Aorta (tissue), 5 donors: ENCODE results near the gene LRRC4C. TPM values are rescaled to one million over a fixed set of nuclear protein-coding genes. Genes with fewer than 3 reads are reported as not detected.
"Not testable (repeated sequence)": the region's sequence is repeated elsewhere in the genome, so short reads cannot be mapped to it uniquely, and the experiment has no call there.

Experiments
- ATAC-seq: fragments of 200-7000 bp; cut with Tn5 transposase; one replicate; pipeline ENCODE4 v1.9.1; 2022; ENCODE audit warnings: moderate library complexity; ENCODE audit not compliant: low FRiP score
- DNase-seq, 2 donors: peaks; one replicate each; pipeline ENCODE4 v3.0.0-alpha.2; 2020
- H3K27ac ChIP-seq, 2 donors: one replicate each; pipeline ENCODE4 v1.5.1; 2013; ENCODE audit warnings: low read length in 2 of 2, mild to moderate bottlenecking in 2 of 2, moderate library complexity in 2 of 2, control low read depth in 1 of 2, inconsistent platforms in 1 of 2, low read depth in 1 of 2
- H3K27me3 ChIP-seq, 2 donors: one replicate each; pipeline ENCODE4 v1.6.1; 2013; ENCODE audit warnings: control low read depth in 1 of 2, low read length in 1 of 2, mild to moderate bottlenecking in 1 of 2, moderate library complexity in 1 of 2; ENCODE audit not compliant: insufficient read depth in 2 of 2, control insufficient read depth in 1 of 2
- H3K36me3 ChIP-seq, 2 donors: one replicate each; pipeline ENCODE4 v1.6.1; 2013; ENCODE audit warnings: control low read depth in 1 of 2, low read length in 1 of 2, mild to moderate bottlenecking in 1 of 2; ENCODE audit not compliant: insufficient read depth in 2 of 2, control insufficient read depth in 1 of 2
- H3K4me1 ChIP-seq, 2 donors: one replicate each; pipeline ENCODE4 v1.6.1; 2013; ENCODE audit warnings: low read length in 2 of 2, control low read depth in 1 of 2, mild to moderate bottlenecking in 1 of 2, moderate library complexity in 1 of 2; ENCODE audit not compliant: insufficient read depth in 2 of 2, control insufficient read depth in 1 of 2
- H3K4me3 ChIP-seq, 2 donors: one replicate each; pipeline ENCODE4 v1.5.1; 2013; ENCODE audit warnings: low read length in 2 of 2, control low read depth in 1 of 2, mild to moderate bottlenecking in 1 of 2
- H3K9me3 ChIP-seq: one replicate; pipeline ENCODE4 v1.6.1; 2013; ENCODE audit warnings: mild to moderate bottlenecking, low read length; ENCODE audit not compliant: control insufficient read depth
- WGBS, 2 donors: extraction: QIAGEN DNeasy Blood & Tissue Kit; methylation state at CpG; one replicate each; pipeline ENCODE4 v1.1.7; 2013; 5-methylcytosine and 5-hydroxymethylcytosine counted together
- intact Hi-C, 2 donors: fragments of 100-400 bp; cut with DNase I; formaldehyde crosslinking; loops; one replicate each; pipeline versions ENCODE4 v1.14.2 to v1.15.0; 2022
- polyA plus RNA-seq, 2 donors: library from polyadenylated mRNA; stranded (reverse); fragments of 200-250 nt; gene quantifications; one replicate each; pipeline ENCODE4 v1.2.3, GENCODE V29; 2013
- total RNA-seq, 2 donors: library from RNA; stranded (reverse); fragmentation: NEBNext Ultra II Directional; extraction: Animal tissue kit (Norgen Biotek cat#: 25700); gene quantifications; one replicate each; pipeline ENCODE4 v1.2.1, GENCODE V29; 2021
- donor health status: healthy with polysubstance abuse.
- donor health status: Bipolar disorder and iron deficiency.
- donor health status: DM: no; HTN: no; CAD: no.
- donor health status: DM: no; HTN: no; CAD: no.
- donor health status: DM: yes; HTN: yes; CAD: no.

The LRRC4C gene
- total and polyA plus RNA-seq, 4 donors: 0.63 to 1.9 (median 0.97) TPM

DNA sequence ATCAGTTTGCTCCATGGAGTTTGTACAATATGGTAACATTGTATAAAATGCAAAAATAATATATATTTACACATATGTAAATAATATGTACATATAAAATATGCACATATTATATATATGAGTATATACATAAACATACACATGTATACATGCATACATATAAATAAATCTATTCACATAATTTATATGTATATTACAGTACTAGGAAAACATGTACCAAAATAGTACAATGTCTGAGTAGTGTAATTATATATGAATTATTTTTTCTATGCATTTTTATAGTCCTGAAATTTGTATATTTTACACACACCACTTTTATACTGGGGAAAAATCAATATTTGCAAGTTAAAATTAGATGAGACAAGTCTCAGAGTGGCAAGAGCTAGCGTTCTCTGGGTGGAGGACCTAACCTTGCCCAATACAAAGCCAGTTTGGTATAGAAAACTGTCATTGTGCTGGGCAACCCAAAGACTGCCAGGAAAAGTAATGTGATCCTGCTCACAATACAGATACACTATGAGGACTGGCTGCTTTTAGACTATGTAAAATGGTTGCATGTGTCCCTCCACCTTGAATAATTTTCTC is 889.4 kb downstream of the LRRC4C start:
- no peak overlapping the region for H3K4me3 ChIP-seq
- intact Hi-C loops: no loop called here
- no peak for DNase-seq
- 54 to 72% methylated on average over 1 of the region's 1 CpG for WGBS, 2 donors
- H3K27ac ChIP-seq: no peak overlapping the region
- peaks cover 1% of the 10 kb centered on the region for H3K9me3 ChIP-seq
- no peak for ATAC-seq
- H3K36me3 ChIP-seq: no peaks in the 10 kb centered on the region
- H3K4me1 ChIP-seq: no peaks in the 10 kb centered on the region
- no peaks in the 10 kb centered on the region for H3K27me3 ChIP-seq

DNA sequence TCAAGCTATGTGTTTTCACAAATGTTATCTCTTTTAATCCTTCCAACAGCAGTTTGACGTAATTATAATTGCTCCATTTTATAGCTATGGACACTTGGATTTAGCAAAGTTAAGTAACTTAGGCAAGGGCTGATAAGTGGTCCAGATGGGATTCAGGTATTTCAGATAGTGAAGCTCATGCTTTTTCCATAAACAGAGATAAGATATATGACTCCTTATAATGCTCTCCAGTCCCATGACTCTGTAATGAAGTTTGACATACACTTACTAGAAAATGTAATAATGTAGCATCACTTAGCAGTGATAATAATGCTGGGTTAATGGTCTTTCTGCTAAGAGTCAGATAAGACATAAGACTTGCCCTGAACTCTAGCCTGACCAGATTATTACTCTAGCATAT is 892.1 kb downstream of the LRRC4C start:
- no peaks in the 10 kb centered on the region for H3K4me1 ChIP-seq
- 59 to 73% methylated on average over 1 of the region's 1 CpG for WGBS, 2 donors
- intact Hi-C loops: no loop called here
- H3K27me3 ChIP-seq: no peaks in the 10 kb centered on the region
- no peak for ATAC-seq
- no peaks in the 10 kb centered on the region for H3K36me3 ChIP-seq
- H3K27ac ChIP-seq: no peak overlapping the region
- no peak for DNase-seq
- H3K4me3 ChIP-seq: no peak overlapping the region
- no peaks in the 10 kb centered on the region for H3K9me3 ChIP-seq

- 73 to 76% methylated on average over 3 of the region's 3 CpGs for WGBS, 2 donors
- Histone ChIP-seq H3K27me3 (no peaks in the 10 kb centered on the region), H3K36me3 (no peaks in the 10 kb centered on the region), H3K27ac (no peak overlapping the region), H3K4me1 (no peaks in the 10 kb centered on the region), H3K9me3 (no peaks in the 10 kb centered on the region), H3K4me3 (no peak overlapping the region)
- intact Hi-C loops: no loop called here
- no peak for DNase-seq
- no peak for ATAC-seq
These were observed 915.3 kb downstream of the LRRC4C start for GRCh38 chr11:40544162-40544561.

DNA sequence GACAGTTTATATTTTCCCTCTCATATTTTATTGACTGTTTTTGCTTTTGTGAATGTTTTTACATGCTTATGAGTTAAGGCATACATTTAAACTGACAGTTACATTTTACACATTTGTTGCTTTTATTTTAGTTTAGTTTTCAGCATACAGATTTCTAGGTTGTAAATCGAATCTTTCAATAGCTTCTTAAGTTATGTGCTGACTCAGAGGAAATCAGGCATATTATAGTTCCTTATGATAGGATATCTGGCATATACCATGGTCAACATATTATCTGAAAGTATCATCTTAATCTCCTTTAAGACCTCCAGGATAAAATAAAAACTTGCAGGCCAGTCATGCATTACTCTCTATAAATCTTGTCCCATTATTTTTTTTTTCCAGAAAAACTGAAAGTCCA is 916.6 kb downstream of the LRRC4C start:
- Histone ChIP-seq H3K27ac (no peak overlapping the region), H3K4me3 (no peak overlapping the region), H3K27me3 (no peaks in the 10 kb centered on the region), H3K9me3 (no peaks in the 10 kb centered on the region), H3K36me3 (no peaks in the 10 kb centered on the region), H3K4me1 (no peaks in the 10 kb centered on the region)
- intact Hi-C loops: no loop called here
- DNase-seq: no peak
- no peak for ATAC-seq
- 86 to 88% methylated on average over 1 of the region's 1 CpG for WGBS, 2 donors

GRCh38 chr11:40537734-40538133 is 921.7 kb downstream of the LRRC4C start:
- H3K36me3 ChIP-seq: no peaks in the 10 kb centered on the region
- no peak overlapping the region for H3K4me3 ChIP-seq
- H3K4me1 ChIP-seq: no peaks in the 10 kb centered on the region
- 68 to 70% methylated on average over 3 of the region's 3 CpGs for WGBS, 2 donors
- intact Hi-C loops: no loop called here
- ATAC-seq (no peak), DNase-seq (no peak)
- no peak overlapping the region for H3K27ac ChIP-seq
- no peaks in the 10 kb centered on the region for H3K27me3 ChIP-seq
- no peaks in the 10 kb centered on the region for H3K9me3 ChIP-seq

DNA sequence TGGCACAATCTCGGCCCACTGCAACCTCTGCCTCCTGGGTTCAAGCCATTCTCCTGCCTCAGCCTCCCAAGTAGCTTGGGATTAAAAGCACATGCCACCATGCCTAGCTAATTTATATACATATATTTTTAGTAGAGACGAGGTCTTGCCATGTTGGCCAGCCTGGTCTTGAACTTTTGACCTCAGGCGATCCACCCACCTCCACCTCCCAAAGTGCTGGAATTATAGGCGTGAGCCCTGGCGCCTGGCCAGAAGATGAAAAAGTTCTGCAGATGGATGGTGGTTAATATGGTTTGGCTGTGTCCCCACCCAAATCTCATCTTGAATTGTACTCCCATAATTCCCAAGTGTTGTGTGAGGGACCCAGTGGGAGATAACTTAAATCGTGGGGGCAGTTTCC is 937.4 kb downstream of the LRRC4C start:
- H3K27me3 ChIP-seq, ATAC-seq, H3K36me3 ChIP-seq, H3K4me3 ChIP-seq, H3K27ac ChIP-seq, DNase-seq, H3K4me1 ChIP-seq, intact Hi-C loops, H3K9me3 ChIP-seq: not testable (repeated sequence)
- 79 to 85% methylated on average over 6 of the region's 6 CpGs for WGBS, 2 donors

DNA sequence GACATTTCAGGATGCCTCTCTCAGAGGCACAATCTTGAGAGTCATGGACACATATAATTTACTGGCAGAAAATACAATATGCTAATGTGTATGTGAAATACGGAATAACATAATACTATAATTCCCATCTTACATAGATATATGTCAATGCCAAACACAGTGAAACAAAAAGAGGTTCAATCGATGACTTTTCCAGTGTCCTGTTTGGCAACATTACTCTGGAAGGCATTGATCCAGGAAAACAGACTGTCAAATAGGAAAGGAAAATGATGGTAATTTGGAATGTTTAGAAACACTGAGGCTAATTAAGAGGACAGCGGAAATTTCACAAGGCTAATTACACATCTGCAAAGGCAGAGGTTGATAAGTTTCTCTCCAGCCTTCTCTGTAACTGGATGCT is 942.3 kb downstream of the LRRC4C start:
- H3K4me1 ChIP-seq: no peaks in the 10 kb centered on the region
- H3K4me3 ChIP-seq: no peak overlapping the region
- WGBS, 2 donors: 89 to 94% methylated on average over 3 of the region's 3 CpGs
- H3K27me3 ChIP-seq: no peaks in the 10 kb centered on the region
- intact Hi-C loops: no loop called here
- H3K36me3 ChIP-seq: no peaks in the 10 kb centered on the region
- no peaks in the 10 kb centered on the region for H3K9me3 ChIP-seq
- no peak overlapping the region for H3K27ac ChIP-seq
- DNase-seq (no peak), ATAC-seq (no peak)

DNA sequence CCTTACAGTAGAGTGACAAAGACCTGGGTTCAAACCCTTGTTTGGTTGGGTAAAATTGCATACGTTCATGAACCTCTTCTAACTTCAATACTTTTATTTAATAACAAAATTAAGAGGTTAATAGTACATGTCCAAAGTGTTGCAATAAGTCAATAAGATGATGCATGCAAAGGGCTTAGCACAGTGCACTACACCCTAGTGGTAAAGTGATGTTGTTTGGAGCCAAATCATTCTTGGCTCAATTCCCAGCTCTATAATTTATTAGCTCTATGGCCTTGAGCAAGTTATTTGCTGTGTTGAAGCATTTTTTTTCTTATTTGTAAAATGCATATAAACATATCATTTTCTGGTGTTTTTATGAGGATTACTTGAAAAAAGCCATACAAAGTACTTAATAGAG is 945.3 kb downstream of the LRRC4C start:
- DNase-seq: no peak
- Histone ChIP-seq H3K4me1 (no peaks in the 10 kb centered on the region), H3K36me3 (no peaks in the 10 kb centered on the region), H3K9me3 (peaks cover 1% of the 10 kb centered on the region), H3K4me3 (no peak overlapping the region), H3K27me3 (no peaks in the 10 kb centered on the region), H3K27ac (no peak overlapping the region)
- WGBS, 2 donors: 86 to 90% methylated on average over 1 of the region's 1 CpG
- intact Hi-C loops: no loop called here
- no peak for ATAC-seq

DNA sequence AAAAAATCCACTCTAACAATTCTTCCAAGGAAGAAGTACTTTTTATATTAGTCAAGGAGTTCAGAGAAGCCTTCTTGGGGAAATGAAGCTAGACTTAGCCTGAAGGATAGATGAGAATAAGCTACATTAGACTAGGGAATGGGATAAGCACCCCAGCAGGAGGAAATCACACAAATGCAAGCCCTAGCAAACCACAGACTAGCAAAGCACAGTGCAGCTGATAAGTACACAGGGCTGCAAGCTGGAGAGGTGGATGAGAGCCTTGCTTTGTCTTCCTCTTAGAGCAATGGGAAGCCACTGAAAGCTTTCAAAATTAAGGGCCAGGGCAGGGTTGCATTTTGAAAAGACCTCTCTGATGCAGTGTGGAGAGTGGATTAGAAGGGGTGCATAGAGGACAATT is 946.2 kb downstream of the LRRC4C start:
- peaks cover 1% of the 10 kb centered on the region for H3K9me3 ChIP-seq
- no peaks in the 10 kb centered on the region for H3K4me1 ChIP-seq
- no peaks in the 10 kb centered on the region for H3K36me3 ChIP-seq
- H3K27ac ChIP-seq: no peak overlapping the region
- intact Hi-C loops: no loop called here
- H3K27me3 ChIP-seq: no peaks in the 10 kb centered on the region
- peak; percentile 29 for ATAC-seq
- DNase-seq: no peak
- H3K4me3 ChIP-seq: no peak overlapping the region
